Inferior parietal cortex (tissue), 1 donor: Measurements from ENCODE around the gene RAB3GAP1.
A peak's percentile ranks its signal among the peaks of the same experiment; 100 is the strongest.
"Not testable (repeated sequence)": the region's sequence is repeated elsewhere in the genome, so short reads cannot be mapped to it uniquely, and the experiment has no call there.

Experiments
- DNase-seq: peaks from one replicate; pipeline ENCODE4 v3.0.0-alpha.2; 2016; ENCODE audit errors: extremely low spot score

Gene RAB3GAP1

DNA sequence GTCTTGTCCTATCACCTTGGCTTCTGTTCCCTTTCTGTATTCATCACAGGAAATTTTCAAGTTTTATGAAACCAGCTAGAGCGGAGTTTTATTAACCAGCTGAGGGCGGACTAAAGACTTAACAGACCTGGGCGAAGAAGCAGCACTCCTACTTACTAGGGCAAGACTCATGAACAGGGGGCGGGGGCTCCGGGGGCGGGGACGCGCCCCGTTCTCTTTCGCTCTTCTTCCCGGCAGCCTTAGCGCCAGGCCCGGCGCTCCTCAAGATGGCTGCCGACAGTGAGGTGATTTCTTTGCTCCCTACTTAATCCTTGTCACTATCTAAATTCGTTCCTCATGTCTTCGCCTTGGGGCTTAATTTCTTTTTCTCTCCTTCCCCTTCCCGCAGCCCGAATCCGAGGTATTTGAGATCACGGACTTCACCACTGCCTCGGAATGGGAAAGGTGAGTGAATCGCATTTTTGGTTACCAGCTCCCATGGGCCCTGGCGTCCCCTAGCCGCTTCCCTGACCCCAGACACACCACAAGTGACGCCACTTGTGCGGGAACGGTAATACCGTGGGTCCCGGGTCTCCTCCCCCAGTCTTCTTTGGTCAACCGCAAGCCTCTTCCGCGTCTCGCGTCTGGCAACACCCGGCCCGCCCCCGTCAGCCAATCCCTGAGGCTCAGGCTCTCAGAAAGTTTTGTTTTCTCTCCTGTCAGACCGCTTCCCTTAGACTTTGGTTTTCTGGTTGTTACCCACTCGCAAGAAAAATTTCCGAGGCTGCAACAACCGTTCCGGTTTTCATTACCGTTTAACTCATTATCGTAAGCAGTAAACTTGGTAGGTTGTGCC, at the start of gene RAB3GAP1:
RAB3GAP1 (plus strand) TSS at position 251 of the 835 bp plus-strand sequence; CDS start at position 267, 16 bp downstream.
- peak; percentile 77 for DNase-seq

DNA sequence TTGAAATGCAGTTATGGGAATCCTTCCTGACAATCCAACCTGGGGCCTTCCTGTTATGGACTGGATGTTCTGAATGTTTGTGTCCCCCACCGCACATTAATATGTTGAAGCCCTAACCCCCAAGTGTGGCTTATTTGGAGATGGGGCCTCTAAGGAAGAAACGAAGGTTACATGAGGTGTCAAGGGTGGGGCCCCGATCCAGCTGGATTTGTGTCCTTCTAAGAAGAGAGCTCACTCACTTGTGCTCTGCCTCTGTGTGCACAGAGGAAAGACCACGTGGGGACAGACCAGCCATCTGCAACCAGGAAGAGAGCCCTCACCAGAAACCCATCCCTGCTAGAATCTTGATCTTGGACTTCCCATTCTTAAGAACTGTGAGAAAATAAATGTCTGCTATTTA, 49.3 kb upstream of the RAB3GAP1 start:
- DNase-seq, result no peak

DNA sequence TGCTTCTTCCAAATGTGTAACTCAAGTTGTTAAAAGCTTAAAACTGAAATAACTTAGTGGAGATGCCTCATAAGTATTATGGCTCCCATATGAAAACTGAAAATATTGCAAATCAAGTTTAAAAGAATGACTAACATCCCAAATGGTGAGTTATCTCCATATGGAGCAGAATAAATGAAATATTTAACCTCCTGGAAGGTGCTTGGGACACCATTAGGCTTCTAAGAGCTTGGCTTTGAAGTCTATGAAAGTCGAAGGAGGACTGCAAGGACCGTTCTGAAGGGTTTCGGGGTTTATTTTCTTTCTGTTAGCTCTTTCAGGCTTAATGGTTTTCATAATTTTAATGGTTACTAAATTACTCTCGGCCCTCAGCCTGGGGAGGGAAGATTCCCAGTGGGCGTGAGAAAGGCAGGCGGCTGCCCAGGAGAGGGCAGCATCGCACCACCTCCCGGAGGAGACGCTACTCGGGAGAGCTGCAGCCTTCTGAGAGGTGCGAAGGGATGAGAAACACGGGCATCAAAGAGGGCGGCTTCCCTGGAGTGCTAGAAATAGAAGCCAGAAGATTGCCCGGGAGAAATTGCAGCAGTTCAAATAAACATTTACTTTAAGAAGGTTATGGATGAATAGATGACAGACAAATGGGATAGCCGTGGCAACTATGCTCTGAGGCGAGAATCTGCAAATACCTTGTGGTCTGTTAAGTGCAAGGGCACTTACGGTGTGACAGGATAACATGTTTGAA, 47.9 kb upstream of the RAB3GAP1 start:
- peak; percentile 79 for DNase-seq

DNA sequence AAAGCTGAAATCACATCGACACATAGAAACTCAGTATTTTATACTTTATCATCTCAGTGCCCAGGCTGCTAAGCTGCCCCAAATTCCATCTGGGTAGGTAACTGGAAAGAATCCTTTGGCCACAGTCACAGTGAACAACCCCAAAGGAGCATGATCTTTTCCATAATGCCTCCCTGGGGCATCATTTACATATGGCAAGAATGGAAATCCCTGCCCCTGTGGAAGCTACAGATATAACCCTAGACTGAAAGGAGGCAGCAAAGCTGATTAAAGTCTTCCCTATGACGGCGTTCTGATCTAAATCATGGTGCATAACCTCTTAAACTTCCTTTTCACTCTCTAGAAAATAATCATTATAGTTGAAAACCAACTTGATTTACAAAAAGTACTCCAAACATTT, 46.3 kb upstream of the RAB3GAP1 start:
- DNase-seq, result no peak

DNA sequence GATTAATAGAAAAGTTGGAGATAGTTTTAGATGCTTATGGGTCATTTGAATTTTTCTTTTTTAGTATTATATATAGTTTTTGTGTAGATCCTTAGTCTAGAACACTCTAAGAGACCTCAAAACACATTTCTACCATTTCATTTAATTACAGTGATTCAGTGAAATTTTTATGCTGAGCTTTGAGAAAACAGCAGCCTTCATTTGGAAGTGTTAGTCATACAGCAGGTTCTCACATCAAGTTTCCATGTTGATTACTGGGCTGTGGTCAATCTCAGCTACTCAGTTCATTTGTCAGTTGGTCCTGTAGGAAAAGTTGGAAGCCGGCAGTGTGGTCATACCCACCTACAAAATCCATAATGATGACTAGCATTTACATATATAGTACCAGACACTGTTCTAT, 42.8 kb upstream of the RAB3GAP1 start:
- no peak for DNase-seq

DNA sequence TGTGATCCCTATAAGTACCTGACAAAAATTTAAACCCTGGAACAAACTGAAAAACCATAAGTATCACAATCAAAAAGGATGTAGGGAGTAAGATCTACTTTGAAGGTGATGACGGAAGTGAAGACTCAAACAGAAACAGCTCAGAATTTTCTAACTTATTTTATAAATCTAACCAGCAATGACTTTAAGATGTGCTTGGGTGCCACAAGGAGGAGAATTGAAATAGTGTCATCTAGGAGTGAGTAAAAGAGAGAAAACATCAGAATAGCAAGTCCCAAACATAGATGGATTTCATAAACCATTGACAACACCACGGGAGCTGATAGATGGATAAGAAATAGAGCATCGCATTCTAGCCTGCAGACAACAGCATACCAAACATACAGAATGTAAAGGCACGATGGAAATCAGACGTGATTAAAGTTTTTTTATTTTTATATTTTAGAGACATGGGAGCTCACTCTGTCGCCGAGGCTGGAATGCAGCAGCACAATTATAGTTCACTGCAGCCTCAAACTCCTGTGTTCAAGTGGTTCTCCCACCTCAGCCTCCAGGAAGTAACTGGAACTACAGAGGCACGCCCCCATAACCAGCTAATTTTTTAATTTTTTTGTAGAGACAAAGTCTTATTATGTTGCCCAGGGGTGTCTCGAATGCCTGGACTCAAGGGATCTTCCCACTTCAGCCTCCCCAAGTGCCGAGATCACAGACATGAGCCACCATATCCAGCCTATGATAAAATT, 41.7 kb upstream of the RAB3GAP1 start:
- no peak for DNase-seq

DNA sequence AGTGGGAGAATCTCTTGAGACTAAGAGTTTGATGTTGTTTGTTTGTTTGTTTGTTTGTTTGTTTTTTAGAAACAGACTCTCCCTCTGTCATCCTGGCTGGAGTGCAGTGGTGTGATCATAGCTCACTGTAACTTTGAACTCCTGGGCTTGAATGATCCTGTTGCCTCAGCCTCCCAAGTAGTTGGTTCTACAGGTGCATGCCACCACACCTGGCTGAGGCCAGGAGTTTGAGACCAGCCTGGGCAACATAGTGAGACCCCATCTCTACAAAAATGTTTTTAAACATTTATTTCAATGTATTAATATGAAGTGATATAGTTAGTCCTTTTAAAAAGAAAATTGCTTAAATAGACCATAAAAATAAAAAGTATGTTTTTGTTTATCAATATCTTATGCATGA, 40.5 kb upstream of the RAB3GAP1 start:
- no peak for DNase-seq

DNA sequence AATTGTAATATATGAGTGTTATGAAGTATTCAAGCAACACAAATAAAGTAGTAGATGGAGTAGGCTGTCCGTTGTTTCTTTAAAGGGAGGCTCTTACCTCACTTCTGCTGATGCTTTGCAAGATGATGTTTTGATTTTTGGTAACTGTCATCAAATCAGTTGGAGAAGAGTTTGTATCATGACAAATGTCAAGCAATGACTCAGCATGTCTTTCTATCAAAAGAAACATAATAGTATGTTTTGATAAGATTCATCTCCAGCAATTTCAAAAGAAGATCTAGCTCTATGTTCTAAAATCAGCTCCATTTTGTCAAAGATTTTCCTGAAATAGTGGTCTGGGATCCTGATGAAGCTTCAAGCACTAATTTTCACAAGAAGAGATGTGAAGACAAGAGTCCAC, 30.5 kb upstream of the RAB3GAP1 start:
- DNase-seq, result no peak

DNA sequence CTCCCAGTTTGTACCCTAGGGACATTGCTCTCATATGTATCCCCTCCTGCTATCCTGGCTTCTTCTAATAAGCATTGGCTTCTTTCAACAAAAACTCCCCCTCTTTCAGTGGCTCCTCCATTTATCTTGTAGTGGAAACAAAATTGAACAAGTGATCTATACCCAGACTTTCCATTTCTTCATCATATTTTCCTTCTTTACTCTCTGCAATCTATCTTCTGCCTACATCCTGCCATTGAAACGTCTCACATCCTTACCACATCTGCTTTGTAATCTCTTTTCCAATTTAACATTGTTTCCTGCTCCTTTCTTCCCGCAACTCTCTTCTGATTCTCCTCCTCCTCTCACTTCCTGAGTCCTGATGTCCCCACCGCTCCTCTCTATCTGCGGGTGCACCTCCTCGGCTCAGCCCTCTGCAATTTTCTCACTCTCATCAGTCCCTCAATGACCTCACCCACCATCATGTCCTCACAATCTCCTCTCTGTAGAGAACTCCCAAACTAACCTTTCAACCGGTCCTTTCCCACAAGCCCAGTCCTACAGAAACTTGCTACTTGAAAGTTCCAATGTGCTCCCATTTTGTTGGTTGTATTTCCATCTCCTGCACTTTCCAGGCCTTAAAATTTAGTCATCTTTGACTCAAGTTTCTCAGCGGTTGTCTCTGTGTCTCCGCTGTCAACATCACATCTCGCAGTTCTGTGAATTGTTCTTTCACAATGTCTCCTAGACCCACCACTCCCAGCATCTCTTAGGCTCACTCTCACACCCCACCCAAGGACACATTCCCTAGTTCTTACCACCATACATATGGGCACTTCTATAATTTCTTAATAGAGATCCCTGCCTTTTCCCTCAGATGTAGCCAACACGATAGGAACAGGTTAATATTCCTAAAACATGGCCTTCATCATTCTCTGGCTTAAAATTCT, 28.9 kb upstream of the RAB3GAP1 start:
- no peak for DNase-seq

DNA sequence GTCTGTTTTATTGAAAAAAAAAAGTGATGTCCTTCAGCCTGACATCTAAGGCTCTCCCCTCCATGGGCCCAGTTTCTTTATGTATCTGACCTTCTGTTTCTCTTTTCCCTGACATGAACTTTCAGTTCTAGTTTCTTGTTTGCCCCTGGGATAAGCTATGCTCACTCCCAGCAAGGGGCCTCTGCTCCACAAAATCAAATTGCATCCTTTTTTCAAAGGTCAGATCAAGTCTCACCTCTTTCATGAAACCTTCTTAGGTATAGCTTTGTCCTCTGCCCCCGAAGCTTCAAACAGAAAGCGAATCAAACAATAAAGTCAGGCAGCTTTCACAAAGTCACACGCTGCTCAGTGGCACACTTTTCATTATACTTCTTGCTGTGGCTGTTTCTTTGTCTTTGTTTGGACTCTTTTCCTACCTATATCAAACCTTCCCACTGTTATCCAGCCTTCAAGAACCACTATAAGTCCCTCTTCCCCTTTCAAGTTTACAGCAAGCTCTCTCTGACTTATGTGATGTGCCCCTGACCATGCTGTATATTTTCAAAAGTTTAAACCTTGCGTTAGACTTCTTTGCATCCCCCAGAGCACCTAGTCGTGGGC, 28.1 kb upstream of the RAB3GAP1 start:
- no peak for DNase-seq

DNA sequence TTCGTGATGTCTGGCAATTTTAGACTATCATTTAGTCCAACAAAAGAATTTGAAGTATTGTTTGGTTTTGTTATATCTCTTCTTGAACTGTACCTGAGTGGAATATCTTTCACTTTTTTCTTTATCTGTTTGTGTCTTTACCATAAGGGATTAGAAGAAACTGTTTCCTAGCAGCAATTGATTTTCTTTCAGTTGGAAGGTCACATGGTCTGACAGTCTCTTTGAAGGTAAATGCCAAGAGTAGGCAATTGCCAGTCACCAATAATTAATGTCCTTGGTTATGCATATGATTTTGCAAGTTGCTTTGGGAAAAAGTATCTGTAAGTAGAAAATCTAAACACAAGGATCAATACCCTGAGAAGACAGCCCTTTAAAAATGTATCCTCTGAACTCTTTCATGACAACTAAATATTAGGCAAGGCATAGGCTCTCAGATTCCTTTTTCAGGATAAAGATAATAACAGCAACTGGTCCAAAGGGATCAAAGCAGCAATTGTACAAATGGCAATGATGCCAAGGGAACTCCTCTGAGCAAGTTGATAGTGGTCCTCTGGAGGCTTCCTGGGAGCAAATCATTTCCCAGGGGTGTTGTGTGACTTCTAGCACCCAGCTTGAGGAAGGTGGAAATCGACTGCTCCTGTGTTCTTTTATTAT, 22.5 kb upstream of the RAB3GAP1 start:
- DNase-seq, result no peak

DNA sequence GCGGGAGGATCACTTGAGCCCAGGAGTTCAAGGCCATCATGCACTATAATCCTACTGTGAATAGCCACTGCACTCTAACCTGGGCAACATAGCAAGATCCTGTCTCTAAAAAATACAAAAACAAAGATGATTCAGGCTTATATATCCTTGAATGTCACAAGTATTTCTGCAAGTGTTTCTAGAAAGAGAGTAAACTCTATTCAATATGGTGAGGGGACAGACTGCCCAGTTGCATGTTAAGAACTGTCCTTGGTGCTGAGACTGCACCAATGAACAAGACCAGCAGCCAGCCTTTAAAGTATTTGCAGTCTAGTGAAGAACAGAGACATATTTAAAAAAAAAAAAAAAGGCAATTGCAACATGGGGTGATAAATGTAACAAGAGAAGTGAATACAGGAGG, 21.3 kb upstream of the RAB3GAP1 start:
- no peak for DNase-seq

DNA sequence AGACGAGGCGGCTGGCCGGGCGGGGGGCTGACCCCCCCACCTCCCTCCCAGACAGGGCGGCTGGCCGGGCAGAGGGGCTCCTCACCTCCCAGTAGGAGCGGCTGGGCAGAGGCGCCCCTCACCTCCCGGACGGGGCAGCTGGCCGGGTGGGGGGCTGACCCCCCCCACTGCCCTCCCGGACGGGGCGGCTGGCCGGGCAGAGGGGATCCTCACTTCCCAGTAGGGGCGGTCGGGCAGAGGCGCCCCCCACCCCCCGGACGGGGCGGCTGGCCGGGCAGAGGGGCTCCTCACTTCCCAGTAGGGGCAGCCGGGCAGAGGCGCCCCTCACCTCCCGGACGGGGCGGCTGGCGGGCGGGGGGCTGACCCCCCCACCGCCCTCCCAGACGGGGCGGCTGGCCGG, 18.9 kb upstream of the RAB3GAP1 start:
- DNase-seq, result not testable (repeated sequence)

DNA sequence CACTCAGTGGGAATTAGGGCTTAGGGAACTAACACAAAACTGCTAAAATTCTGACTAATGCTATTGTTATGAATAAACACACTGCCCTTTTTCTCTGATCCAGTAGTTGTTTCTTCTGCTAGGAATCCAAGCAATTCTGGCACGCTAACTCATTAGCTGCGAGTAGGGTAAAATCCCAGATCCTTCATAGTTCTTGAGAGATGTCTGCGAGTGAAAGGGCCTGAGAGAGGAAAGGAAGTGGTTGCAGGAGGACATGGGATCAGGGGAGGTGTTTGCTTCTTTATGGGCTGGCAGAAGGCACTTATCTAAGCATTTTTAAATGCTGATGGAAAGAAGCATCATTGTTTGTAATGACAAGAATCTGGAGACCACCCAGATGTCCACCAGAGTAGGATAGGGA, 14.3 kb upstream of the RAB3GAP1 start:
- DNase-seq, result no peak

DNA sequence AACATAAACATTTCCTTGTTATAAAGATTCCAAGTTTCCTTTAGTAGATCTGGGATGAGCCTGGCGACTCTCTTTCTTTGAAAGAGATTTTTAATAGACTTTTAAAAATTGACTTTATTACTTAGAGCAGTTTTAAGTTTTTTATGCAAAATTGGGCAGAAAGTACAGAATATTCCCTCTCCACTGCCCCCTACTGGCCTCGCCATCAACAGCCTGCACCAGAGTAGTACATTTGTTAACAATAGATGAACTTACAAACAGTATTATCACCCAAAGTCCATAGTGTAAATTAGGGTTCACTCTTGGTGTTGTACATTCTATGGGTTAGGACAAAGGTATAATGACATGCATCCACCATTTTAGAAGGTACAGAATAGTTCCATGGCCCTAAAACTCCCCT, 8.7 kb upstream of the RAB3GAP1 start:
- DNase-seq, result no peak

DNA sequence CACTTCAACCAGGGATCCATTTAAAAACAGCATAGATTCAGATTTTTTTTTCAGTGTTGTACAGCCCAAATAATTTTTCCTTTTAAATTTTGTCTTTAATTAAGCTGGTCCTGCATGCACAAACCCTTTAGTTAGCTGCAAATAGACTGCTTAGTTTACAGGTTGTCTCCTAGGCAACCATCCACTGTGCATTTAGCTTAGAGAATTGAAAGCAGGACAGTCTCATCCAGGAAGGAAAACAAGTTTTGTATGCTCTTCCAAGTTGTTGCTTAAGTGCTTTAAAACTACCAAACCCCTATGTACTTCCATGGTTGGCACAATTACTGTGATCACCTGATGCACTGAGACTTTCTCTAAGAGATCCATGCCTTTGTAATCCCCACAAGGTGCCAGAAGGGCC, 4.8 kb upstream of the RAB3GAP1 start, which contains the start of gene MAP3K19:
MAP3K19 (minus strand) TSS at position 148 of the 400 bp plus-strand sequence. CDS start 22,800 bp downstream, outside the sequence.
- peak; percentile 21 for DNase-seq

DNA sequence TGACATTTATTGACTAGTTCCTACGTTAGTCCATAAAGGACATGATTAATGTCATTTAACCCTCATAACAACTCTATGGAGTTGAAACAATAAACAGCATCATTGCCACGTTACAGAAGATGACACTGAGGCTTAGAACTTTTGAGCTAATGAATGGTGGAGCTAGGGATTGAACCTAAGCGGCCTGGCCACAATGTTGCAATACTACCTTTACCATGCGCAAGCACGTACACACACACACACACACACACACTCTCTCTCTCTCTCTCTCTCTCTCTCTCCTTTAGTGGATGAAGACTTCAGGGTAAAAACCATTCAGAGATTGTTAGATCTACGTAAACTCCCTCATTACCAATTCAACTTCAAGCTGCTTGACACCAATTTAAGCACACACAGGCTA, 4.0 kb upstream of the RAB3GAP1 start:
- DNase-seq, result no peak

DNA sequence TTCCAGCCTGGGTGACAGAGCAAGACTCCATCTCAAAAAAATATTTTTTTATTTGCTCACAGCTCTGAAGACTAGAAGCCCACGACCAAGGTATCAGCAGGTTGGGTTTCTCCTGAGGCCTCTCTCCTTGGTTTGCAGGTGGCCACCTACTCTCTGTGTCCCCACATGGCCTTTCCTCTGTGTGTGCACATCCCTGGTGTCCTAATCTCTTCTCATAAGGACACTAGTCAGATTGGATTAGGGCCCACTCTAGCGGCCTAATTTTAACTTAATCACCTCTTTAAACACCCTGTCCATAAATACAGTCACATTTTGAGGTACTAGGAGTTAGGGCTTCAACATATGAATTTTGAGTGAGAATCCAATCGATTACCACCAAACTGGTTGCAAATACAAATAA, 2.0 kb upstream of the RAB3GAP1 start:
- no peak for DNase-seq

DNA sequence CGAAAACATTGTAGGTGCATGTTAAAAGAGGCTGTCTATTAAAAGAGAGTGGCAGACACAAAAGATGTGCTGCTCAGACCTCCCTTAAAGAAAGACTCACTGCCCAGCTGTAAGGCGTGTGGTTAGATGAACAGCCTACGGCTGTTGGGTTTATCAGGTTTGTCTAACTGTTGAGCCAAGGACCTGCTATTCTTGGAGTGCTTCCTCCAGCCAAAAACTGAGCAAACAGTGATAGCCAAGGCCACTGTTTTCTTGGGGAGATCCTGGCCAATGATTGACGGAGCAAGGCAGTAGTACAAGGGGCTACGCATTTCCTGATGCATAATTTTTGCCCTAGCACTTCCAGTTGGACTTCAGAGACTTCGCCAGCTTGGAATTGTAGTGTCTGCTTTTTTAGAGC, 1.4 kb upstream of the RAB3GAP1 start:
- DNase-seq, result peak; percentile 37

DNA sequence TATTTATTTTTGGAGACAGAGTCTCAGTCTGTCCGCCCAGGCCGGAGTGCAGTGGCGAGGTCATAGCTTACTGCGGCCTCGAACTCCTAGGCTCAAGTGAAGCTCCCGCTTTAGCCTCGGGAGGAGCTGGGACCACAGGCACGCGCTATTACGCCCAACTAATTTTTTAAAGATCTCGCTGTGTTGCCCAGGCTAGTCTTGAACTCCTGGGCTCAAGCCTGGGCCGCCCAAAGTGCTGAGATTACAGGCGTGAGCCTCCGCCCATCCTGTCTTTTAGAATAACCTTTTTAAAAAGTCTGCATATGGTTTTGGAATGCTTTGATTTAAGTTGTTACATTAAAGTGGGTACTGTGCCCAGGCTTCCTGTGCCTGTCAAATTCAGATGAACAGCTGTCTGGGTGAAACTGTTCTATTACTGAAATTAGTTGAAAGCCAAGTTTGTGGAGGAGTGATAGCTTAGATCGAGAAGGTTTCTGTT, 944 bp downstream of the RAB3GAP1 start:
- no peak for DNase-seq
